Measurements from ENCODE around the gene PTTG1IP. TPM values are rescaled to one million over a fixed set of nuclear protein-coding genes. Genes with fewer than 3 reads are reported as not detected.

PTTG1IP gene
- total and polyA plus RNA-seq, 2 of the 4 experiments (the other 2 are of a cell fraction), result 167 to 194 TPM

DNA sequence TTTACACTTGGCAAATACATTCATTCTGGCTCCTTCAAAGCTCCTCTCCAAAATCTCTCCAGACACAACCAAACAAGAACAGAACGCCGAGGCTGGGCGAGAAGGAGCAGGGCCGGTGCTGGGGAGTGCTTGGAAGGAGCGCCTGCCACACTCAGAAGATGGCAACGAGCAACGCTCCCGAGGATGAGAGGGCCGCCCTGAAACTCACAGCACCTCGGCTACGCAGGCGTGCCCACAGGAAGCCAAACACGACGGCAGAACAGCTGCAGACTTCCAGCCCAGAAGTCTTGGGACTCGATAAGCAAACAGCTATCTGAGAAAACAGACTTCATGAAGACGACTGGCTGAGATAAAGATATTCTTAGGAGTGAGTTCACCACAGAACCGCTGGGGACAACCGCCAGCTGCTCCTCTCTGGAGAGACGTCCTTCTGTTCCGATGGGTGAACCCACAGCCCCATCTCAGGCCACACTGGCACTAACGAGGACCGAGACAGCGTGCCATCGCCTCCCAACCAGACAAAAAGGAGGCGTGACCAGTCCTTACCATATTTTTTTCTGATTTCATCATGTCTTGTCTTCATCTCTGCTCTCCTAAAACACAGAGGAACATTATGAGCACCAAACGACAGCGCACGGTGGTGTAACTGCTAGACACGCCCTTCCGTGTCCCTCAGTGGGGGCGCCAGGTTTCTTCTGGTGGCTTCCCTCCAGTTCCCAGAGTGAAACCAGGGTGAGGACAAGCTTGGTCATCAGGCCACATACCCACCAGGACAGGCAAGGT lies 18.6 kb downstream of the PTTG1IP start:
- ATAC-seq (ENCODE audit: low read depth) (no peak), DNase-seq (no peak)
- H3K27ac ChIP-seq (ENCODE audit: insufficient read depth, low read length), result no peak overlapping the region
- H2BK120ac ChIP-seq (ENCODE audit: low read depth, low read length), result no peak overlapping the region
- in situ Hi-C loops (cut with MboI; ENCODE audit: low sequenced_read_pairs), result no loop called here
- TF ChIP-seq SMC3 (IDR thresholded peaks at IDR 0.05; ENCODE audit: low read depth, low read length), result no peak
- TF ChIP-seq CHD1 (IDR thresholded peaks at IDR 0.05; ENCODE audit: low read depth, low read length), result no peak
- TF ChIP-seq CTCF (conservative IDR thresholded peaks at IDR 0.05; ENCODE audit: low read depth, low read length), result no peak
- no peak for TF ChIP-seq MXI1 (IDR thresholded peaks at IDR 0.05; ENCODE audit: borderline replicate concordance, low read depth, low read length)
- no peak for TF ChIP-seq FOS (IDR thresholded peaks at IDR 0.05; ENCODE audit: low read depth, low read length)
- no peak for TF ChIP-seq CEBPB (IDR thresholded peaks at IDR 0.05; ENCODE audit: low read depth, low read length)
- no peak for TF ChIP-seq MAFK (IDR thresholded peaks at IDR 0.05; ENCODE audit: low read depth, low read length)
- TF ChIP-seq RFX5 (IDR thresholded peaks at IDR 0.05; ENCODE audit: low read depth, low read length), result no peak
- TF ChIP-seq ELK1 (IDR thresholded peaks at IDR 0.05; ENCODE audit: borderline replicate concordance, low read depth, low read length), result no peak
- TF ChIP-seq NFE2L2 (IDR thresholded peaks at IDR 0.05; ENCODE audit: low read depth, low read length), result no peak
- TF ChIP-seq RCOR1 (IDR thresholded peaks at IDR 0.05; ENCODE audit: insufficient replicate concordance, low read length), result no peak
- no peak for TF ChIP-seq POLR2A (IDR thresholded peaks at IDR 0.05; ENCODE audit: low read depth, low read length)
- TF ChIP-seq MAZ (IDR thresholded peaks at IDR 0.05; ENCODE audit: borderline replicate concordance, low read depth, low read length), result no peak
- no peak for TF ChIP-seq BHLHE40 (IDR thresholded peaks at IDR 0.05; ENCODE audit: low read depth, low read length)
- TF ChIP-seq USF2 (IDR thresholded peaks at IDR 0.05; ENCODE audit: low read depth, low read length), result no peak
- no peak for TF ChIP-seq RAD21 (IDR thresholded peaks at IDR 0.05; ENCODE audit: low read length)
- H2BK5ac ChIP-seq (ENCODE audit: low read depth, low read length, poor library complexity, severe bottlenecking), result no peak overlapping the region
- H3K9me3 ChIP-seq (ENCODE audit: control insufficient read depth, insufficient read depth, low read length), result no peaks in the 10 kb centered on the region
- H3K4me1 ChIP-seq (ENCODE audit: control insufficient read depth, insufficient read depth, low read length), result no peaks in the 10 kb centered on the region
- no peak overlapping the region for H2BK20ac ChIP-seq (ENCODE audit: low read depth, low read length)
- H3K79me1 ChIP-seq (ENCODE audit: low read depth in 1 of 2, low read length in 2 of 2), result peaks cover 70 to 85% of the 10 kb centered on the region in 2 experiments
- no peak overlapping the region for H3K18ac ChIP-seq (ENCODE audit: low read depth, low read length)
- no peak overlapping the region for H3K4me2 ChIP-seq (ENCODE audit: low read depth, low read length)
- ChIA-PET POLR2A (ENCODE audit: unreplicated experiment) (no interaction called here), CTCF (no interaction called here)
- dilution Hi-C loops (cut with HindIII; ENCODE audit: low sequenced_read_pairs, unreplicated experiment), result no loop called here
- H2AK5ac ChIP-seq (ENCODE audit: low read depth, low read length), result no peak overlapping the region
- no peak overlapping the region for H4K8ac ChIP-seq (ENCODE audit: low read depth in 2 of 2, low read length in 2 of 2)
- H3K14ac ChIP-seq (replicated peaks; ENCODE audit: low read depth, low read length), result no peak overlapping the region
- H3K4me3 ChIP-seq (ENCODE audit: insufficient read depth, low read depth, low read length), result no peak overlapping the region
- no peak overlapping the region for H3K23ac ChIP-seq (ENCODE audit: low read depth, low read length)
- peaks cover 72% of the 10 kb centered on the region for H3K36me3 ChIP-seq (ENCODE audit: control insufficient read depth, insufficient read depth, low read length)
- intact Hi-C loops (cut with micrococcal nuclease), result no loop called here
- no peak overlapping the region for H2BK15ac ChIP-seq (ENCODE audit: low read depth, low read length)
- no peak overlapping the region for H2AK9ac ChIP-seq (replicated peaks; ENCODE audit: low read depth, low read length, poor library complexity)
- no peak overlapping the region for H3K4ac ChIP-seq (ENCODE audit: low read depth, low read length)
- 95% methylated on average over 19 of the region's 31 CpGs; no CpG with 5 or more reads in 1 of the 2 experiments for WGBS, 2 experiments (ENCODE audit: extremely low coverage in 2 of 2, insufficient read length in 1 of 2)
- no peak overlapping the region for H3K56ac ChIP-seq (ENCODE audit: extremely low read depth, insufficient read depth, low read length)
- no peaks in the 10 kb centered on the region for H3K27me3 ChIP-seq (ENCODE audit: control insufficient read depth, insufficient read depth, low read length)
- no peak overlapping the region for H4K5ac ChIP-seq (ENCODE audit: low read depth, low read length)
- peaks cover 5% of the 10 kb centered on the region; the same call in 1 of the 2 replicates for H3K9me1 ChIP-seq (ENCODE audit: insufficient read depth, low read length)
- no peak overlapping the region for H3K9ac ChIP-seq (ENCODE audit: low read depth, low read length)
- H4K20me1 ChIP-seq (ENCODE audit: insufficient read depth, low read length), result peaks cover 67% of the 10 kb centered on the region
- no peak overlapping the region for H2AFZ ChIP-seq (replicated peaks; ENCODE audit: low read length, poor library complexity)
- no TSS peak for BruUV-seq (replicated peaks)
- H4K91ac ChIP-seq (ENCODE audit: insufficient read depth, low read depth, low read length), result no peak overlapping the region

Measured in IMR-90 (cell line).